Adrenal gland (tissue), 12 donors: ENCODE data around the gene DCTN1. TPM values are rescaled to one million over a fixed set of nuclear protein-coding genes. Genes with fewer than 3 reads are reported as not detected.

ENCODE experiments used
- DNase-seq, 7 donors: peaks; one replicate each; pipeline ENCODE4 v3.0.0-alpha.2; 2019 to 2020
- H3K27ac ChIP-seq, 5 donors: fragments of 200-600 bp; sonication (generic) in 4 of 5; 1 replicate in 3 of 5; 2 replicates in 2 of 5; pipeline versions ENCODE4 v1.5.1 to v1.8.0; 2016 to 2020; ENCODE audit warnings: mild to moderate bottlenecking in 1 of 5
- H3K27me3 ChIP-seq: fragments of 200-600 bp; 2 replicates; pipeline ENCODE4 v1.8.0; 2021
- H3K36me3 ChIP-seq, 2 donors: fragments of 200-600 bp; replicated peaks in 1 of 2; 1 replicate in 1 of 2; 2 replicates in 1 of 2; pipeline versions ENCODE4 v1.5.1 to v1.8.0; 2018 to 2022
- H3K4me1 ChIP-seq, 2 donors: fragments of 200-600 bp; replicated peaks in 1 of 2; 1 replicate in 1 of 2; 2 replicates in 1 of 2; pipeline versions ENCODE4 v1.5.1 to v1.8.0; 2018 to 2021
- H3K4me3 ChIP-seq, 4 donors: fragments of 200-600 bp; sonication (generic) in 3 of 4; one replicate each; pipeline ENCODE4 v1.5.1; 2016 to 2018
- H3K9me3 ChIP-seq, 3 donors: fragments of 200-600 bp; sonication (generic) in 1 of 3; replicated peaks in 1 of 3; 1 replicate in 2 of 3; 2 replicates in 1 of 3; pipeline versions ENCODE4 v1.5.1 to v1.8.0; 2016 to 2021
- CTCF ChIP-seq, 6 experiments: fragments of 450-650 bp in 4 of 6; fragments of 200-600 bp in 2 of 6; sonication (generic) in 1 of 6; IDR thresholded peaks; 1 replicate in 5 of 6; 2 replicates in 1 of 6; pipeline versions ENCODE4 v1.5.1 to v1.8.0; 2016 to 2021; ENCODE audit warnings: antibody characterized with exemption in 6 of 6, mild to moderate bottlenecking in 2 of 6, moderate library complexity in 1 of 6
- POLR2A ChIP-seq, 2 donors: fragments of 450-650 bp; IDR thresholded peaks; one replicate each; pipeline ENCODE4 v1.6.1; 2017; ENCODE audit warnings: antibody characterized with exemption in 2 of 2, mild to moderate bottlenecking in 2 of 2, moderate library complexity in 1 of 2
- WGBS, 4 donors: extraction: QIAGEN DNeasy Blood & Tissue Kit in 2 of 4; methylation state at CpG; one replicate each; pipeline versions ENCODE4 v1.1.5 to v1.1.7; 2013 to 2017; 5-methylcytosine and 5-hydroxymethylcytosine counted together
- intact Hi-C, 2 donors: fragments of 100-400 bp; cut with DNase I; formaldehyde crosslinking; loops; one replicate each; pipeline versions ENCODE4 v1.14.1 to v1.15.0; 2022 to 2023
- polyA plus RNA-seq, 3 donors: library from polyadenylated mRNA; stranded (reverse); fragments of 200-250 nt in 2 of 3; fragments of 350-450 nt in 1 of 3; fragmentation: Illumina TruSeq in 1 of 3; extraction: RNeasy Lipid Tissue Mini Kit (QIAGEN cat#74804) in 1 of 3; gene quantifications; one replicate each; pipeline ENCODE4 v1.2.3, GENCODE V29; 2013 to 2014
- total RNA-seq, 9 donors: library from RNA; depleted of rRNA in 4 of 9; stranded (reverse); fragments of >200 nt in 4 of 9; fragments of 120-200 nt in 1 of 9; fragmentation: NEBNext Ultra II Directional in 1 of 9; extraction: Animal tissue kit (Norgen Biotek cat#: 25700) in 1 of 9; gene quantifications; one replicate each; pipeline versions ENCODE4 v1.1.0 to v1.2.4, GENCODE V29; 2013 to 2023
- donor health status: healthy with polysubstance abuse.
- donor health status: Bipolar disorder and iron deficiency.
- donor health status: DM: yes; HTN: yes; CAD: no.
- donor health status: DM: no; HTN: no; CAD: no.
- donor health status: DM: no; HTN: no; CAD: no.
- donor health status: DM: yes; HTN: yes; CAD: no.

Gene DCTN1
- total and polyA plus RNA-seq, 12 donors, result 106 to 258 (median 146) TPM

- 82 to 90% (median 90%) methylated on average over 6 of the region's 6 CpGs for WGBS, 4 donors
- intact Hi-C loops, result no loop called here
Measured at GRCh38 chr2:74372674-74373073, 7.4 kb downstream of the DCTN1 start.

GRCh38 chr2:74371421-74371820, 8.7 kb downstream of the DCTN1 start:
- Histone ChIP-seq H3K4me1 (peaks cover 0 to 24% of the 10 kb centered on the region in 2 donors), H3K27ac (no peak overlapping the region), H3K36me3 (peaks cover 0 to 53% of the 10 kb centered on the region in 2 donors), H3K27me3 (no peaks in the 10 kb centered on the region), H3K9me3 (no peaks in the 10 kb centered on the region), H3K4me3 (no peak overlapping the region)
- TF ChIP-seq POLR2A (IDR thresholded peaks at IDR 0.05) (no peak), CTCF (IDR thresholded peaks at IDR 0.05) (no peak)
- no peak for DNase-seq
- 96 to 98% (median 97%) methylated on average over 7 to 9 of the region's 9 CpGs for WGBS, 4 donors
- intact Hi-C loops, result no loop called here

More at GRCh38 chr2:74372674-74373073, 7.4 kb downstream of the DCTN1 start:
- Histone ChIP-seq H3K27me3 (no peaks in the 10 kb centered on the region), H3K4me3 (no peak overlapping the region), H3K9me3 (no peaks in the 10 kb centered on the region), H3K4me1 (peaks cover 0 to 24% of the 10 kb centered on the region in 2 donors), H3K36me3 (peaks cover 0 to 53% of the 10 kb centered on the region in 2 donors), H3K27ac (peak overlapping the region in 1 of 5 donors; percentile 62)
- TF ChIP-seq POLR2A (IDR thresholded peaks at IDR 0.05) (no peak), CTCF (IDR thresholded peaks at IDR 0.05) (no peak)
- no peak for DNase-seq

- WGBS, 4 donors, result 94 to 96% (median 95%) methylated on average over 7 of the region's 7 CpGs
- Histone ChIP-seq H3K4me1 (peaks cover 0 to 21% of the 10 kb centered on the region in 2 donors), H3K27ac (no peak overlapping the region), H3K4me3 (no peak overlapping the region), H3K36me3 (peaks cover 0 to 66% of the 10 kb centered on the region in 2 donors), H3K9me3 (no peaks in the 10 kb centered on the region), H3K27me3 (no peaks in the 10 kb centered on the region)
- DNase-seq, result no peak
- intact Hi-C loops, result no loop called here
- no peak for TF ChIP-seq CTCF (IDR thresholded peaks at IDR 0.05)
- TF ChIP-seq POLR2A (IDR thresholded peaks at IDR 0.05), result no peak
Measured at GRCh38 chr2:74369976-74370375, 10.1 kb downstream of the DCTN1 start.

- 91 to 95% (median 93%) methylated on average over 5 of the region's 5 CpGs for WGBS, 4 donors
- DNase-seq, result no peak
- no peak for TF ChIP-seq CTCF (IDR thresholded peaks at IDR 0.05)
- TF ChIP-seq POLR2A (IDR thresholded peaks at IDR 0.05), result no peak
- peaks cover 0 to 11% of the 10 kb centered on the region in 2 donors for H3K4me1 ChIP-seq
- H3K27ac ChIP-seq, result no peak overlapping the region
- H3K9me3 ChIP-seq, result no peaks in the 10 kb centered on the region
- no peak overlapping the region for H3K4me3 ChIP-seq
- peaks cover 0 to 81% of the 10 kb centered on the region in 2 donors for H3K36me3 ChIP-seq
- no peaks in the 10 kb centered on the region for H3K27me3 ChIP-seq
- intact Hi-C loops, result no loop called here
Measured at GRCh38 chr2:74368499-74368898, 11.6 kb downstream of the DCTN1 start.
